HG02885 (cell line): Measurements from ENCODE around the gene NOC2L.

Experiments
- ATAC-seq: cut with Tn5 transposase; IDR thresholded peaks from one replicate; pipeline ENCODE4 v1.9.1; 2021; ENCODE audit warnings: mild to moderate bottlenecking; ENCODE audit not compliant: unreplicated experiment, poor library complexity

NOC2L gene

GRCh38 chr1:945688-946556 is 13.1 kb downstream of the NOC2L start:
- no peak for ATAC-seq

GRCh38 chr1:944341-945325 is 14.4 kb downstream of the NOC2L start:
- ATAC-seq: no peak

- no peak for ATAC-seq
These were observed 15.3 kb downstream of the NOC2L start for GRCh38 chr1:943545-944340.

GRCh38 chr1:942864-943533 is 16.1 kb downstream of the NOC2L start:
- ATAC-seq: no peak

- no peak for ATAC-seq
These were observed 16.6 kb downstream of the NOC2L start for GRCh38 chr1:942411-942821.

GRCh38 chr1:941588-942383 is 17.3 kb downstream of the NOC2L start:
- ATAC-seq: no peak

GRCh38 chr1:941015-941587 is 18.0 kb downstream of the NOC2L start:
- no peak for ATAC-seq

GRCh38 chr1:940107-941014 is 18.7 kb downstream of the NOC2L start:
- ATAC-seq: no peak

- no peak for ATAC-seq
These were observed 19.4 kb downstream of the NOC2L start for GRCh38 chr1:939511-940106.

- ATAC-seq: no peak
These were observed 20.2 kb downstream of the NOC2L start for GRCh38 chr1:938711-939489.

GRCh38 chr1:938088-938683 is 20.9 kb downstream of the NOC2L start:
- ATAC-seq: no peak

- no peak for ATAC-seq
These were observed 21.5 kb downstream of the NOC2L start for GRCh38 chr1:937521-937920.

GRCh38 chr1:936348-937264 is 22.4 kb downstream of the NOC2L start:
- no peak for ATAC-seq

- ATAC-seq: no peak
These were observed 23.3 kb downstream of the NOC2L start for GRCh38 chr1:935751-936231.
